HG02678 (cell line): Measurements from ENCODE around the gene LDLRAP1.
A peak's percentile ranks its signal among the peaks of the same experiment; 100 is the strongest.

Experiments used
- ATAC-seq: cut with Tn5 transposase; IDR thresholded peaks from one replicate; pipeline ENCODE4 v1.9.1; 2021; ENCODE audit warnings: mild to moderate bottlenecking, moderate library complexity; ENCODE audit not compliant: unreplicated experiment

The LDLRAP1 gene

DNA sequence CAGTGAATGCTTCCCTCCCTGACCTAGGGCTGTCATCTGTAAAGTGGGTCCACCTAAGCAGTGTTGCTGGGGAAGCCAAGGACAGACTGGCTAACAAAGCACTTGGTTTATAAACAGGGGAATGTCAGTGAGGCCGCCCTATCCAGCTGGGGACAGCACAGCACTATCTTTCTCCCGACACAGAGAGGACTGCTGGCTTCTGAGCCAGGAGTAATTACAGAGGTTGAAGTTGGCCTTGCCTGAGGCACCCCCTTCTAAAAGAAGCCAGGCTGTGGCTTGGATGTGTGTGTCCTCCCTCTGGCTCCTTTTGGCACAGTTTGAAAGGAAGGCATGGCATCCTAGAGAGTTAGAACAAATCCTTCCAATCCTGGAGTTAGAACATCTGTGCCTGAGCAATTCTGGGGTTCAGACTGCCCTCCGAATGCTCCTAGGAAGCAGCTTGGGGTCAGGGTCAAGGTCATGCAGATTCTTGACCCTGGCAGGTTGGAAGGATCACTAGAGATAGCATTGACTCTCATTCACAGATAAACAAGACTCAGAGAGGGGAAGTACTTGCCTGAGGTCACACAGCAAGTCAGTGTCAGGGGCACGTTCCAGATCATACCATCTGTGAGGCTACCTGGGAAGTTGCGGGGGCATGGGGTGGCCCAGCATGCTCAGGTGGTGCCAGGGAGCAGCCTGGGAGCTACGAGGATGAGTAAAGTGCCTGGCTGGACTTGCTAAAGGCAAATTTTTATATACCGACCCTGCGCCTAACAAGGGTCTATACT, 1.3 kb upstream of the LDLRAP1 start:
- no peak for ATAC-seq

DNA sequence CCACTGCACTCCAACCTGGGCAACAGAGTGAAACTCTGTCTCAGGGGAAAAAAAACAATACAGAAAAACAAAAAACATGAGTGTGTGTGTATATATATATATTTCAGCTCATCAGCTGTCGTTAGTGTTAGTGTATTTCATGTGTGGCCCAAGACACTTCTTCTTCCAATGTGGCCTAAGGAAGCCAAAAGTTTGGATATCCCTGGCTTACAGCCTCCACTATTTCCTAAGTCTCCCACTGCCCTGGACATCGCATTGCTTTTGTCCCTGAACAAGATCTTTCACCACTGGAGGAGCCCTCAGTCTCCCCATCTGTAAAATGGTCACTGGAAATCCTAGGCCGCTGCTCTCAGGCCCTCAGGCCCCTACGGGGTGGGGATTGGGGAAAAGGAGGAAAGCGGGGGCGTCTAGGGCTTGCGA, 391 bp upstream of the LDLRAP1 start:
- ATAC-seq = no peak

GRCh38 chr1:25544243-25544764, 898 bp downstream of the LDLRAP1 start:
- no peak for ATAC-seq

DNA sequence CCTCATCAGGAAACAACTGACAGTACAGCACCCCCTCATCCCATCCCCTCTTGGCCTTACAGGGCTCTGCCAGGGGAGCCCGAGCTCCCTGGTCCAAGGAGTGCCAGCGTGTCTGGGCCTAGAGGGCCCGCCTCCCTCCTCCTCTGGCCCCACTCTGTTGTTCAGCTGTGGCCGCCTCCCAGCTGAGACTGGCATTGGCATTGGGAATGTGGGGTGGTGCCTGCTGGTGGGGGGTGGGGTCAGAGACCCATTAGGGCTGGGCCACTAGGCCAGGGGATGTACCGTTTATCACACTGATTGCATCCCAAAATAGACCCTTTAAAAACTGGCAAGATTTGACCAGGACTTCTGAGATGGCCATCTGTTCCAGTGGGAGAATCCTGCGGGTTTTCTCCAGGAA, 1.4 kb downstream of the LDLRAP1 start:
- no peak for ATAC-seq

DNA sequence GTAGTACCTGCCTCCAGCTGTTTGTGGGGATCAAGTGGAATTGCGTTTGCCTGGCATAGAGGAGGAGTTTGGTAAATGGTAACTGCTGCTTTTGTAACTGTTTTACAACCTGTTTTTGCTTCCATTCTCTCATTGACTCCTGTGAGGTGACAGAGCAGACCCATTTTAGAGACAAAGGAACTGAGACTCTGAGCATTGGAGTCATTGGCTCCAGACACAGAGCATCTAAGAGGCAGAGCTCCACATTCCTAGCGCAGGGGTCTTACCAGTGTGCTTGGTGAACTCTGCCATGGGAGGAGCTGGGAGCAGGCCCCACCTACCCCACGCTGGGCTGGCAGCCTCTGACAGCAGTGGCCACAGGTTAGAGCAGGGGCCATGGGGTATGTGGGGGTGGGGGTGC, 2.4 kb downstream of the LDLRAP1 start:
- no peak for ATAC-seq

- no peak for ATAC-seq
Observed at GRCh38 chr1:25546193-25546592, 2.8 kb downstream of the LDLRAP1 start.

DNA sequence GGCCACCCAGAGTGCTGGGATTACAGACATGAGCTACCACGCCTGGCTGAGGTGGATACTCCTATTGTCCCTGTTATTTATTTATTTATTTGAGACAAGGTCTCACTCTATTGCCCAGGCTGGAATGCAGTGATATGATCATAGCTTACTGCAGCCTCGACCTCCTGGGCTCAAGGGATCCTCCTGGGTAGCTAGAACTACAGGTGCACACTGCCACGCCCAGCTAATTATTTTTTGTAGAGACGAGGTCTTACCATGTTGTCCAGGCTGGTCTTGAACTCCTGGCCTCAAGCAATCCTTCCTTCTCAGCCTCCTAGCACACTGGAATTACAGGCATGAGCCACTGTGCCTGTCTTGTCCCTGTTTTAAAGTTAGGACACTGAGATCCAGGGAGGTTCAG, 5.2 kb downstream of the LDLRAP1 start:
- ATAC-seq = no peak

DNA sequence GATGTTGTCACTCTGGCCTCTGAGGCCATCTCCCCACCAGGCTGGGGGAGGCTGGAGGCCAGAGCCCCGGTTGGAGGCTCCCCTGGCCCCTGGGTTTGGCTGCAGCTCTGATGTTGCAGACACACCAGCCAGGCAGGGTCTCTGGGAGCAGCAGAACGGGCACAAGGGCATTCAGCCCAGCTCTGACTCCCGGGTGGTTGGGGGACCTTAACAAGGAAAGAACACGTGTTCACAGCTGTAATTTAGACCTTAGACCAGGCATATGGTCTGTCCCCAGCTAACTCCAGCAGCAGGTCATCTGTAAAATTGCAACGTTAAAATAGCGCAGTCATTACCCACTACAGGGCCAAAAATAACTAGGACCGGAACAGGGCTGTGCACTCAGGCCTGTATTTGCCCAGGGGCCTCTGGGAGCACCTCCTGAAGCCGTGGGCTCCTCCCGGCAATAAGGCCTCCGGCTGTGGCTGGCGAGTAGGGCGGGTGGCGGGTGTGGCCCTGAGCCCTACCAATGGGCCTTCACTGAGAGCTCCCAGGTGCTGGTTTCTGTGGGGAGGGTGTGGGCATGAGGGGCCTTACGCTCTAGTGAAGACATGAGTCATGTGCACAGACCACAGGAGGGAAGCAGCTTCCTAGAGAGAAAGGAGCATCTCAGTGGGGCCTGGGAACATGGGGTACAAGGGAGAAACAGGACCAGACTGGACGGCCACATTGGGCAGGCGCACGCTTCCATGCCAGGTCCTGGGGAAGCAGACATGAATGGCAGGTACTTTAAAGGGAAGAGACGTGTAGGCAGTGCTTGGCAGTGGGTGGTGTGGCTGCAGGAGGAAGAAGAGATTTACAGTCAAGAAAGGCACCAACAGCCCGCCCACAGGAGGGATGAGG, 6.1 kb downstream of the LDLRAP1 start:
- ATAC-seq = peak; percentile 93

- no peak for ATAC-seq
Observed at GRCh38 chr1:25550155-25550506, 6.7 kb downstream of the LDLRAP1 start.

GRCh38 chr1:25550683-25551310, 7.4 kb downstream of the LDLRAP1 start:
- no peak for ATAC-seq

DNA sequence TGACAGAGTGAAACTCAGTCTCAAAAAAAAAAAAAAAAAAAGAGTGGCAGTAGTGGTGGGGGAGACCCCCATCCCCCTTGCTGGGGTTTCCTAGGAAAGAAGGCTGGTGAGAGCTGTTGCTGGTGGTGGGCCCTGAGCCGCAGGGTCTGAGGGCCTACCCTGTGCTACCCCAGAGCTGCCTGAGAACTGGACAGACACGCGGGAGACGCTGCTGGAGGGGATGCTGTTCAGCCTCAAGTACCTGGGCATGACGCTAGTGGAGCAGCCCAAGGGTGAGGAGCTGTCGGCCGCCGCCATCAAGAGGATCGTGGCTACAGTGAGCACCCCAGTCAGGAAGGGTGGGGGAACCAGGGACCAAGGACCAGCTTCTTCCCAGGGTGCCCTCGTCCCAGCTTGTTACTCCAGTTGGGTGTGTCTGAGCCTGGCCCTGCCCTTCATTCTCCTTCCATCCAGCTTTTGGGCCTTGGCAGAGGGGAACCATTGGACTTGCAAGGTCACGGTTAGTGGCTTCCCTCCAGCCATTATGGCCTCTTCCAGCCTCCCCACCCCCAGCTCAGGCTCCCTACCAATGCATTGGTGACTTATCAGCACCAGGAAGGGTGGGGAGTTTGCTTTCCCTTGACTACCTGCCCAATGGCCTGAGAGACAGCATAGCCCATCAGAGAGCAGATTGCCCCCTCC, 10.5 kb downstream of the LDLRAP1 start:
- no peak for ATAC-seq

- ATAC-seq = no peak
Observed at GRCh38 chr1:25554430-25554780, 11.0 kb downstream of the LDLRAP1 start.

- ATAC-seq = no peak
Observed at GRCh38 chr1:25554886-25555752, 11.7 kb downstream of the LDLRAP1 start.

GRCh38 chr1:25555753-25556092, 12.3 kb downstream of the LDLRAP1 start:
- ATAC-seq = no peak

- ATAC-seq = no peak
Observed at GRCh38 chr1:25556132-25556670, 12.8 kb downstream of the LDLRAP1 start.

GRCh38 chr1:25556791-25557476, 13.5 kb downstream of the LDLRAP1 start:
- ATAC-seq = no peak

DNA sequence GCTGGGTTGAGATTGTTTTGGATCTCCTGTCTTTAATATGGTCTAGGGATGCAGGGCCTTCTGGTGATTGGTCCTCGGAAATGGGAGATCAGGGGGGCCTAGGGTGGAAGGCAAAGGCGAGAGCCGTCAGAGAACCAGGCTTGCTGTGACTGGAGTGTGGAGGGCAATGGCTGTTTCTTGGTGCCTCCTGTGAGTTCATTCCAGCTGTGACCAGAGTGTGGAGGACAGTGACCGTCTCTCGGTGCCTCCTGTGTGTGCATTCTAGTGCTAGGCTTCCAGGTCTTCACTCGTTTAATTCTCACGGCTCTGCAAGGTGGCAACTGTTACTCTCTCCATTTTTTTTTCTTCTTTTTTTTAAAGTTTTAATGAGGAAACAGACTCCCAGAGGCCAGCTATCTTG, 14.1 kb downstream of the LDLRAP1 start:
- no peak for ATAC-seq

DNA sequence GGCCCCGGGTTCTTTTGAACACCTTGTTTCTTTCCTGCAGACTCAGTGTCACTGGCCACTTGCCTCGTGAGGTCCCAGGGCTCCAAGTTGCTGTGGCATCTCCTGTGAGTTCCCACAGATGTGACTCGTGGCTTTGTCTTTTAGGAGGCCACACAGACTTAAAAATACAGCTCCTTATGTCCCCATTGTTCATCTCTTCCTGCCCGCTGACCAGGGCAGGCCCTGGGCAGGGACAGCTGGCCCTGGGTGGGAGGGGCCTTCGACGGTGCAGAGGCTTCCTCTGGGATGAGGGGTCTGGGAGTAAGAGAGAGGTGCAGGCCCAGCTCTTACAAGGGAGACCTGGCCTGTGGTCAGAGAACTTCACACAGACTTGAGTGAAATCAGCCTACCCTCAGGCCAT, 15.6 kb downstream of the LDLRAP1 start:
- ATAC-seq = no peak

- ATAC-seq = no peak
Observed at GRCh38 chr1:25560001-25560400, 16.6 kb downstream of the LDLRAP1 start.
